HG02870 (cell line): ENCODE results near the gene ACTG1.

ENCODE experiments used
- ATAC-seq: cut with Tn5 transposase; IDR thresholded peaks from one replicate; pipeline ENCODE4 v1.9.1; 2021; ENCODE audit warnings: mild to moderate bottlenecking, moderate library complexity; ENCODE audit not compliant: unreplicated experiment

The ACTG1 gene

DNA sequence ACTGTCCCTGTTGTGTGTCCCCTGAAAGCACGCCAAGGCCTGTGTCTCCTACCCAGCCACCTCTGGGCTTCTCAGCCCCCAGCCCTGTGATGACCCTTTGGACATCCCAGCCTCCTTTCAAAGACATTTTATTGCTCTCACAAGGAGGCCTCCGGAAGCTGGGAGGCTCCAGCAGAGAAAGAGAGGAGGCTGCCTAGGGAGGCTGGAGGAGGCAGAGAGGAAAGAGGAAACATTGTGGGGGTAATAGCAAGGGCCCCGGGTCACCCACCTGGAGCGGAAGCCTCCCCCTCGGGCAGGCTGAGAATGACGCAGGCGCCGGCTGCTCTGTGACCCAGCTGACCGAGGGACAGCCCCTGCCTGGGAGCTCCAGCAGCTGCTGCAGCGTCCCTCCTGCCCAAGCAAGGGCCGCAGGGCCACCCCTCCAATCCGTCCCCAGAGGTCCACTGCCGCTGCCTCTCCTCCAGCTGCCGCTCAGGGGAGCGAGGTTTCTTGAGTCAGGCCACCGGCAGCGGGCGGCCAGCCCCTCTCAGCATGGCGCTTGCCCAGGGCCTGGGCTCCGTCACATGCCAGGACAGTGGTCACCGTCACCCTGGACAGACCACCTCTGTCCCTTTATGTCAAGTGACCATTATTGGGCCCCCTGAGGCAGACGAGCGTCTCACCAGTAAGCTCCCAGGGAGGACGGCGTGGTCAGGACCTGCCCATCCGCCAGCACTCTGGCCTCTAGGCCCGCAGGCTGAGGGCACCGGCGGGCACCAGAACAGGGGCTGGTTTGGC lies 29.3 kb downstream of the ACTG1 start:
- ATAC-seq = no peak

DNA sequence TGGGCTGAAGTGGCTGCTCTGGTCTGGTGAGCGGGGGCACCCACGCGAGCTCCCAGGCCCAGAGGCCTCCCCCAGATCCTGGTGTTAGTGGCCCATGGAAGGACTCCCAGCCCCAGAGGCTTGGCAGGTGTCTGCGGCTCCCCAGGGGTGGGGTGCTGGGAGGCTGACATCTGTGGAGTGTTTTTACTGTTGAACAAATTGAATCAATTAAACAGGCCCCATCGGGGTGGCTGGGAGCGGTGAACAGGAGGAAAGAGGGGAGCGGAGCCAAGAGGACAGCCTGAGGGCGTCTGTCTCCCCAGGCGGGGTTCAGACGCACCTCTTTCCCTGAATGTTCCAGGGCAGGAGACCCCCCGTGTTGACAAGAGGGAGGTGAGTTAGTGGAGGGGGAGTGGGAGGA lies 29.9 kb downstream of the ACTG1 start:
- no peak for ATAC-seq

DNA sequence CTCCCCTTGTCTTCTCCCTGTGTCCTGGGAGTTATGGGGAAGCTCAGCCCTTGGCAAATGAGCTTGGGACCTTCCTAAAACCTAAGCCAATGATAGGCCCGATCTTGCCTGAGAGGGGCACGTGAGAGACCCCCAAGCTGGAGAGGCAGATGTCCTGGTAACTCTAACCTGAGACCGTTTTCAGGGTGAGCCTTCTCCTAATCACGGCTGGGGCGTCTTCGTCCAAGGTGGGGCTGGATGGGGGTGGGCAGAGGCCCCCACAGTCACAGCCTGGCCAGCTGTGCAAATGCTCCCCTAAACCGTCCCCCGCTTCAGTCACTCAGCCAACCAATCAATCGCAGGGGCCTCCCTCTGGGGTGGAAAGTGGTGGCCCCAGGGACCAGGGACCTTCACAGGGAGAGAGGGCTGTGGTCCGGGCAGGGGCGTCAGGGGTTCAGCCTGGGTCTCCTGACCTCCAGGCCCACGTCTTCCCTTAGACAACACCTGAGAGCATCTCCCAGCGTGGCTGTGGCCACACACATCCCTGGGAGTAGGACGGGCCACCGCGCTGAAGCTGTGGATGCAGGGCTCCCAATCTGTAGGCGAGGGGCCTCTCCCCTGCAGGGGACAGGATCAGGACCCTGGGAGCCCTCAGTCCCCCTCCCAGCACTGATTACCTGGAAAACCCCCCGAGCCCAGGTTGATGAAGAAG lies 30.6 kb downstream of the ACTG1 start:
- no peak for ATAC-seq

DNA sequence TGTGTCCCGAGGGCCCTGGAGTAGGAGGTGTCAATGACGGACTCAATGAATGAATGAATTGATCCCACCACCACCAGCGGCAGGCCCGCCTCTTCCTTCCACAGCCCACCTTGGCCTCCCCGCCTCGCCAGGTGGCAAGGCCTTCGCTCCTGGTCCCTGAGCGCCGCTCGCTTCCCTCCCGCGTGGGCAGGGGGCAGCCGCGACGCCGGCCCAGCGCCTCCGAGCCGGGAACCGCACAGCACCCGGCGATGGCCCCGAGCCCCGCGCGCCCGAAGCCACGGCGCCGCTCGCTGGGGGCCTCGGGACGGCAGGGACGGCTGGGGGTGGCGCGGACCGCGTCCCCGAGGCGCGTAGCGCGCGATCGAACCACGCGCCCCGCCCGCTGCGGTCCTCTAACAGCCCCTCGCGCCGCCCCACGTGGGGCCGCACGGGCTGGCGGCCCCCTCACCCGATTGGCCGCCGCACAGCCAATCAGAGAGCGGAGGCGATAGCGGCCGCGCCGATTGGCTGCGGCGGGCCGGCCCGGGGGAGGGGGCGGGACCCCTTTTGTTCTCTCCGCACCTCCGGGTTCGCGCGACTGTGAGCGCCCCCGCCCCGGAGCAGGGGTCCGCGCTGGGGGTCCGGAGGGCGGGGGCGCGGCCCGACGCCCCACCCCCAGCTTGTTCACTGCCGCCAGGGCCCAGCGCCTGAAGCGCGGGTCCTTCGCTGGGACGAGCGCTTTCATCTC lies 31.4 kb downstream of the ACTG1 start:
- no peak for ATAC-seq

DNA sequence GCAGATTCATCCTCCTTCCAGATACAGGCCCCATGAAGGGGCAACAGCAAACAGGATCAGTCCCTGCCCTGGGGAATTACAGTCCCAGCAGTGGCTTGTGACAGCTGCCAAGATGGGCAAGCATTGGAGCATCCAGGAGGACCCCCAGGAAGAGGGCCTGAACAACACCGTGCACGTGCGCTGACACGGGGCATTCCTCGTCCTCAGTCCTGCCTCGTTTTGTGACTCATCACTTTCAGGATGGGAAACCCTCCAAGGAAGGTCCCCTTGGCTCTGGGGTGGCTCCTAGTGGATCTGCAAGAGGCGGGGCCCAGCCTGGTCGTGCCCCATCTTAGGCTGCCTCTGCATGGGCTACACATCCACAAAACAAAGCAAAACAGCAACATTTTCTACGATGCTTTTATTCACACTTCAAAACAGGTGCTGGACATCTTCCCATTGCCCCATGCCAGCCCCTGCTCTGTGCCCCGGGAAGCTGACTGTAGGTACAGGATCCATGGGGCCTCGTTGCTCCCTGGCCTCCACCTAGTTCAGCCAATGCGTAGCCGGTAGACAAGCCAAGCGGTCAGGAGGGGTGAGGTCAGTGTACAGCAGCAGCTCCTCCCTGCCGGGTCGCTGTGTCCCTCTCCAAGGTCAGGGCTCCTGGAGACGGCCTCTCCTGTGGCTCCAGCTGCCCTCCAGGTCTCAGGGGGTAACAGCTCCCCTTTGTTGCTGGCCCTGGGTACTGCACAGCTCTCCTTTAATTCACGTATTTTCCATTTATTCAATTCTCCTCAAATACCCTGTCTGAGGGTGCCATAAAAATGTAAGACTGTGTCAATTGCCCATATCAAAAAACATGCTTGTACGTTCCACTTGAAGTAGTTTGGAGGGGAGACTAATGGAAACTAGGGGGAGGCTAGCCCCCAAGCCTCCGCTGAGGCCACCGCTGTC lies 32.2 kb downstream of the ACTG1 start:
- ATAC-seq = no peak

DNA sequence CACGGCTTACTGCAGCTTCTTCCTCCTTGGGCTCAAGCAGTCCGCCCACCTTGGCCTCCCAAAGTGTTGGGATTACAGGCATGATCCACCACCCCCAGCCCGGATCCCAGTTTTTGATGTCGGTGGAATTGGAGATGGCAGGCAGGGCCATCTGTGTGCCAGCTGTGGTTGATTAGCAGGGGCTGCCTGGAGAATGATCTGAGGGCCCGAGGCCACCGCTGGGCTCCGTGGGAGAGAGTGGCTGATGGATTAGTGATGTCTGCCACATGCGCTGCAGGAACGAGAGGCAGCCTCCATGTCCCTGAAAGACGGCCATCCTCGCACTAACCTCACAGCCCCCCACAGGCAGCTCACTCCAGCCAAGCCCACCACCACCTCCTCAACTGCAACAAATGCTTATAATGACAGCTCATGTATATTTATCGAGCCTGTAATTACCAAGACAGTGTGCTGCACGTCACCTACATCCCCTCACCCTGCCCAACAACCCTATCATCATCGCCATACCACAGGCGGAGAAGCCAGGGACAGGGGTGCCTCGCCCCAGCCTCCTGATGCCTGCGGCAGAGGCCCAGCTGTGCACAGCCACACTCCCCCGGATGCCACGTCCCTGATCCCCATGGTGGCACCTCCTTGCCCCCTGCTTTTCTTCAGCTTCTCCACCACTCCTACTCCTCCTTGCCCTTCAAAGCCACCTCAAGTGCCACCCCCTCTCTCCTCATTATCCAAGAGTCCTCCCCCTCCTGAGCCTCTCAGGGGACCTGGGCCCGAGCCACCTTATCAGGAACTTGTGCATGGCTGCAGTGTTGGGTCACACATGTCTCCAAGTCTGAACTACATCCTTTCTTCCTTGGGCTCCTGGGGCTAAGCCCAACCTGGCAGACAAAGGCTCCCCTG lies 33.2 kb downstream of the ACTG1 start:
- ATAC-seq = no peak

DNA sequence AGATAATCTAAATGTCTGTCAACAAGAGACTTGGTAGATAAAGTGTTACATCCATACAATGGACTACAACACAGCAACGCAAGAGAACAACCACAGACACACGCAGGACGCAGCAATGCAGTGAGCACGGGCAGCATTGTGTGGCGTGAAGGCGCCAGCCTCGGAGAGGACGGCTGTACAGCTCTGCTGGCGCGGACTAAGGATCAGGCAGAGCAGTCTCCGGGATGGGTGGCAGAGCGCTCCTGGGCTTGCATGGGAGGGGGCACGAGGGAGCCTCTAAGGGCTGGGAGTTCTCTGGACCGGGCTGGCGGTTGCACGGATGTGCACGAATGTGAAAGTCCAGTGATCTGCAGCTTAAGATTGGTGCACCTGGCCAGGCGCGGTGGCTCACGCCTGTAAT lies 34.5 kb downstream of the ACTG1 start:
- ATAC-seq = no peak

DNA sequence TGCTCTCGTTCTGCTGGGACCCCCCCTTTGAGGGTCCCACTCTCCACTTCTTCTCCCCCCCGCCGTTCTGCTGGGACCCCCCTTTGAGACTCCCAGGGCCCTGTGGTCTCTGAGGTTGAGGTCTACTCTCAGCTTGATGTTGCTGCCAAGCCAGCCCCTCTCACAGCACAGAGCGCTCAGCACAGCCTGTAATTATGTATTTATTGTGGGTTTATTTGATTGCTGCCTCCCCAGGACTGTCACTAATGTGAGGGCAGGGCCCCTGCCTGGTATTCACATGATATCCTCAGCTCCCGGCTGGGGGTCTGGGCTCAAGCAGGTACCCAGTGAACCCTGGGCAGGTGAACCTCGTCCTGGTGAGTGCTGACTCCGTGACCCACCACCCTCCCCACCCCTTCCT lies 35.4 kb downstream of the ACTG1 start:
- no peak for ATAC-seq

DNA sequence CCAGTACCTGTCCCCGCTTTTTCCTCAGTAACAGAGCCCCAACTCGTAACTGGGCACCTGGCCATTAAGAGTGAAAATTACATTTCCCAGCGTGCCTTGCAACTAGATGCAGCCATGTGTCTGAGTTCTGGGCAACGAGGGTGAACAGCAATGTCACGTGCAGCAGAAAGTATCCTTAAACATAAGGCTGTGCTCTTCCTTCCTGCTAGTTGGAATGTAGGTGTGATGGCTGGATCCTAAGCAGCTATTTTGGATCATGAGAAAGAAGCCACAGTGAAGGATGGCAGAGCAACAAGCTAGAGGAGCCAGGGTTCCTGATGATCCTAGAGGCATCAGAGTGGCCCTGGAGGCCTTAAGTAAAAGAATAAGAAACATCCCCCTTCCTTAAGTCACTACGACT lies 36.0 kb downstream of the ACTG1 start:
- ATAC-seq = no peak

DNA sequence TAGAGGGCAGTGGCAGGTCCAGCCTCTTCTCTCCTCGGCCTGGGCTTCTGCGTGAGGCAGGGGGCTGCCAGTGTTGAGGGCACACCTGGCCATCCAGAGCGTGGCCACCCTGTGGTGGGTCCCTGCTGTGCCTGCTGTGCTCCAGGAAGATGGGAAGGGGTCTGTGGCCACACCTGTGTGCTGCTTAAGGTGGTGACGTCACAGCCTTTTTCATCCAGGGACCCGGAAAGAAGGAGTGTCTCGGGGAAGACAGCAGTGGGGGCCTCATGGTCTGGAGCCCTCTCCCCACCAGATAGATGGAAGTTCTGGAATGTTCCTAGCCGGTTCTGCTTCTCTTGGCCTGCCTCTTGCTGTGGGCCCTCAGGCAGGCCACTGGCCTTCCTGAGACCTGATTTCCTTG lies 36.5 kb downstream of the ACTG1 start:
- no peak for ATAC-seq

DNA sequence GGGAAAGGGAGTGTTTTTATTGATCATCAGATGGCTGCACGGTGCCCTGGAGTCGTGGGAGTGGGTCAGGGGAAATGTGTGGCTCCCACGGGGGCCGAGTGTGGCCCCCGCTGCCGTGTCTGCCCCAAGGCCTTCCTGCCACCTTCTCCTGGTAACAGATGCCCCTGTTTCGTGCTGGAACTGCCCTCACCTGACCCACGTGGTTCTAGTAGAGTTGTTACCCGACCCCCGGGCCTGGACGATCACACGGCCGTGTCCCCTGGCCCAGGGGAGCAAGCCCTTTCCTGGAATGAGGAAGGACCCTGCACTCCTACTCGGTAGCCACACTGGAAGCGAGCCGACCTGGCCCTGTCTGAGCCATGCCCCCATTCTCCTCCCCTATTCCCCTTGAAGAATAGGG lies 37.6 kb downstream of the ACTG1 start:
- ATAC-seq = no peak

DNA sequence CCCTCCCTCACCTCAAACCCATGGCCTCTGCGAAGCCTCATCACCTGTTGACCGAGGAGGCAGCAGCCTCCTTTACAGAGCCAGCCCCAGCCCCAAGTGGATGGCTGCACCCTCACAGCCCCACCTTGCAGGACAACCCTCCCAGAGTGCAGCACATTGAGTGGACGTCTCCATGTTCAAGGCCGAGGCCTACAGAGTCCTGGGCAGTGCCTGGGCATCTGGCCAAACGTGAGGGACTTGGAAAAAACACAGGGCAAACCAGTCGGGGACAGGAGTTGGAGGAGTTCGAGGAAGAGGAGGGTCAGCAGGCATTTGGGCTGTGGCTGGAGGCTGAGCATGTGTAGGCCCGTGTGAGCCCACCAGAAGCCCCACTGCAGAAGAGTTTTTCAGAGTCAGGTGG lies 39.6 kb downstream of the ACTG1 start:
- ATAC-seq = no peak

DNA sequence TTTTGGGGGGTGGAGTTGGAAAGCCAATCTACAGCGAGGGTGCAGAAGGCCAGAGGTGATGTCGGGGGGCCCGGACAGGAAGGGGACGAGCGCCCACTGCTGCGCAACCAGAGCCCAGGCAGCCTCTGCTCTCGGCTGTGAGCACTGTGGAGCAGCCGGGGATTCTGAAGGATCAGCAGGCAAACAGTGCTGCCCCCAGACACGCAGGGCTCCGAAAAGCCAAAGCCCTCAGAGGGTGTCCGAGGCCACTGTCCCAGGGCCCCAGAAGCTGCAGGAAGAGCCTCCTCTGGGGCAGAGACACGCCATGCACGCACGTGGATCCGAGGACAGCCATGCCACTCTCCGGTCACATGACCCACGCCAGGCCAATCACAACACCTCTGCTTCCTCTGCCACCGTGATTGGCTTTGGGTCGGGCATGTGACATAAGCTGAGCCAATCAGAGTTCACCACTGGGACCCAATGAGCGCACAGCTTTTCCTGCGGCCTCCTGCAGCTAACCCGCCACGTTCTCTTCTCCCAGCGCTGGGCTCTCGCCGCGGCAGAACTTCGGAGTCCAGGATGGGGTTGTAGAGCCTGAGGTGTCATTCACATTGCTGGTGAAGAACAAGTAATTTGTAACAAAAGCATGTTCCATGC lies 40.7 kb downstream of the ACTG1 start:
- no peak for ATAC-seq

DNA sequence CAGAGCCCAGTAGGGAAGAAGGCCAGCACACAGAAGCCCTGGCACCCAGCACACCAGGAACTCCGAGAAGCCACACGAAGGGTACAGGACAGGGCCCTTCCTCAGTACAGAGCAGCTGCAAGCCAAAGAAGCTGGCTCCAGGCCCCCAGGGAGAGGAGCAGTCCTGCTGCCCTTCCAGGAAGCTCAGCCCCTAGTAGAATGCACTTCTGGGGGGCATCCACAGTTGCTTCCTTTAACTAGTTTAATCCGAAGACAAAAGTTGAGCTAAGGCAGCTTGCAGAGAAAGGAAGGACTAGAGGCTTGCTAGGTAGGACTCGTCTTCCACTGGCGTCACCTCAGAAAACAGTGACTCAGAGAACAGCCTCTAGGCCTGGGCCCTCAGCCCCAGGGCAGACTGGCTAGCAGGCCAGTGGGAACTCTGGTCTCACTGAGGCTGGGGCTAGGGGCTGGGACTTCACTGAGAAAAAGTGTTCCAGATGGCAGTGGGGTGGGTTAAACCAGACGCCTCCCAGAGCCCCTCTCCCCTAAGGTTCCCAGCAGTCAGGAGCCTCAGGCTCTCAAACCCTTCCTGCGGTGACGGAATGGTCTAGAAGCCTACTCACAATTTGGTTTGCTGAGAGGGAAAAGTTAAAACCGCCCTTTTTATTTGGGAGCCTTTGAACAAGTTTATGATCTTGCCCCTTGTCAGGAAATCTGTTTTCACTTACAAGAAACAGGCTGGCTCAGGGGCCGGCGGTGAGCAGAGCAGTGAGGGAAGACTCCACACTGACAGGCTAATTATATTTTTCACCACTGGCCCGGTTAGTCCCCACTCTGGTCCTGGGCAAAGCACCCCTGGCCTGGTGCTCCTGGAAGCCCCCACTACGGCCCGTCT lies 41.4 kb downstream of the ACTG1 start:
- ATAC-seq = no peak

DNA sequence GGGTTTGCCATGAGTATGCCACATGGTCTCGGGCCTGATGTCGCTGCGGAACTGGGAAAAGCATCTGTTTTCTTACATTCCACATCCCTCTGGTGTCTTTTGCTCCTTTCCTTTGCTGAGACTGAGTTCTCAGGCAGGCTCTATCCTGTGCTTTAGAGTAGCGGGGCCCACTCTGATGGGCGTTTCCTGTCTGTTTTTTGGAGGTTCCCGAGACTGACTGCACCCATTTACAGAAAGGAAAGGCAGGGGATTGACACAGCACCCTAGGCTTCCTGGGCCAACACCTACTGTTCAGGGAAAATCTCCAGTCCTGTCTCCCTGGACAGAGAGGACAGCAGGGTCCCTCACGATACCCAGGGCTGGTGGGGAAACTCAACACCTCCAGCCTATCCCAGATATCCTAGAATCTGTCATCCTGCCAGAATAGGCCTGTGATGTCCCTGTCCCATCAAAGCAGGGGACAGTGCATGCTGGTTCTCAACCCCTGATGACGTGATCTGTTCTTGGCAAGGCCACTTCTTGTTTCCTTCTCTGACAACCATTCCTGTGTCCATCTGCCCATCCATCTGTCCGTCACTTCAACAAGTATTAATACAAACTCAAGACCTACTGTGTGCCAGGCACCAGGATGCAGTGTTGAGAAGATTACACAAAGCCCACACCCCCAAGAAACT lies 42.2 kb downstream of the ACTG1 start:
- no peak for ATAC-seq

DNA sequence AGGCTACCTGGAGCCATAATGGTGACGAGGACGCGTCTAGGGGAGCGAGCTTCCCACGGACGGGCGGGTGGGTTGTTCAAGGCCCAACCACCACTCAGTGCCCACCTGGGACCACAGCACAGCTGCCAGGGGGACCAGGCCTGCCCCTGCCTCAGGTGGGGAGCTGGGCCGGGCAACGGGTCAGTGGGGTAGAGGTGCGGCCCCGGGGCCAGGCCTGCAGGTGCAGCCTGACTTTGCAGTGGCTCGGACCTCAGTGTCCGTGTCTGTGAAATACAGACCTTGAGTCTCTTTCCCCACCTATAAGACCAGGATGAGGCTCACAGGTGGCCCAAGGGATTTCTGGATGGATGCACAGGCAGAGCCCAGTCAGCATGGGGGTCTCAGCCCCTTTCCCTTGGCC lies 43.3 kb downstream of the ACTG1 start:
- ATAC-seq = no peak

DNA sequence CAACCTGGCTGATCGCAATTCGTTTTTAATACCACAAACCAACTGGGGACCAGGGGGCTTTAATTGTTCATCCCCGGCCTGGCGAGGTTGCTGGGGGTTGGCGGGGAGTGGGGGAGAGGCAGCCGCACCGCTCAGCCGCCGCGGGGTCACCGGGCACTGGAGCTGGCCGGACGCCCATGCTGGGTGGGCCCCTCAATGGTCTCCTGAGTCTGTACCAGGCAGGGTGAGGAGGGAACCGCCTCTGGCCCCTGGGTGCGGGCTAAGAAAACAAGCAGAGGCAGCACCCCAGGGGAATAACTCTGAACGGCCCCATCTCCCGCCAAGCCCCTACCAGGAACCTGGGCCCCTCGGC lies 43.9 kb downstream of the ACTG1 start:
- no peak for ATAC-seq
